Gastroesophageal sphincter (tissue), 4 donors: ENCODE results near the gene CHRNA9. TPM values are rescaled to one million over a fixed set of nuclear protein-coding genes. Genes with fewer than 3 reads are reported as not detected.

Source experiments
- ATAC-seq: fragments of 150-250 bp; one replicate; pipeline ENCODE4 v1.9.1; 2016; ENCODE audit warnings: mild to moderate bottlenecking, moderate library complexity
- H3K27ac ChIP-seq, 4 donors: fragments of 200-600 bp; sonication (generic) in 3 of 4; 1 replicate in 3 of 4; 2 replicates in 1 of 4; pipeline ENCODE4 v1.5.1; 2016 to 2019
- H3K27me3 ChIP-seq: fragments of 200-600 bp; sonication (generic); one replicate; pipeline ENCODE4 v1.5.1; 2019
- H3K36me3 ChIP-seq, 2 donors: fragments of 200-600 bp; sonication (generic); one replicate each; pipeline ENCODE4 v1.5.1; 2019; ENCODE audit warnings: control low read depth in 1 of 2
- H3K4me1 ChIP-seq, 3 donors: fragments of 200-600 bp; sonication (generic); 1 replicate in 2 of 3; 2 replicates in 1 of 3; pipeline ENCODE4 v1.5.1; 2016 to 2019; ENCODE audit warnings: control low read depth in 2 of 3
- H3K4me3 ChIP-seq, 2 donors: fragments of 200-600 bp; sonication (generic); one replicate each; pipeline ENCODE4 v1.5.1; 2019; ENCODE audit warnings: mild to moderate bottlenecking in 1 of 2, moderate library complexity in 1 of 2
- H3K9me3 ChIP-seq, 3 donors: fragments of 200-600 bp; sonication (generic); one replicate each; pipeline ENCODE4 v1.5.1; 2017 to 2019; ENCODE audit warnings: control low read depth in 2 of 3
- EP300 ChIP-seq: sonication (generic); formaldehyde crosslinking; IDR thresholded peaks from one replicate; pipeline ENCODE4 v1.6.1; 2017; ENCODE audit warnings: antibody characterized with exemption, mild to moderate bottlenecking
- POLR2A ChIP-seq, 2 donors: fragments of 450-650 bp; IDR thresholded peaks; one replicate each; pipeline ENCODE4 v1.6.1; 2017; ENCODE audit warnings: antibody characterized with exemption in 2 of 2, mild to moderate bottlenecking in 2 of 2, moderate library complexity in 1 of 2
- POLR2AphosphoS5 ChIP-seq: sonication (generic); formaldehyde crosslinking; IDR thresholded peaks from one replicate; pipeline ENCODE4 v1.6.1; 2017; ENCODE audit warnings: antibody characterized with exemption
- WGBS, 2 donors: methylation state at CpG; one replicate each; pipeline ENCODE4 v1.1.5; 2018; ENCODE audit warnings: low coverage in 1 of 2; 5-methylcytosine and 5-hydroxymethylcytosine counted together
- total RNA-seq, 4 donors: library from RNA; depleted of rRNA; stranded (reverse); fragments of >200 nt; gene quantifications; one replicate each; pipeline ENCODE4 v1.1.0, GENCODE V29; 2016
- TF ChIP-seq, protein P1 (sequence below), 4 experiments: fragments of 200-600 bp in 2 of 4; fragments of 450-650 bp in 2 of 4; sonication (generic) in 1 of 4; IDR thresholded peaks; one replicate each; pipeline ENCODE4 v1.5.1; 2017 to 2019; ENCODE audit warnings: antibody characterized with exemption in 4 of 4, mild to moderate bottlenecking in 2 of 4, moderate library complexity in 2 of 4

CHRNA9 gene
- total RNA-seq, 4 donors from 2014 or later: not detected

- ATAC-seq: no peak
These were observed 2.4 kb downstream of the CHRNA9 start for GRCh38 chr4:40337523-40337922.

GRCh38 chr4:40340030-40340429 lies 4.9 kb downstream of the CHRNA9 start:
- H3K36me3 ChIP-seq: no peaks in the 10 kb centered on the region
- no peak overlapping the region for H3K4me3 ChIP-seq
- H3K4me1 ChIP-seq: no peaks in the 10 kb centered on the region
- H3K9me3 ChIP-seq: no peaks in the 10 kb centered on the region
- no peak overlapping the region for H3K27ac ChIP-seq
- TF ChIP-seq, protein P1, sequence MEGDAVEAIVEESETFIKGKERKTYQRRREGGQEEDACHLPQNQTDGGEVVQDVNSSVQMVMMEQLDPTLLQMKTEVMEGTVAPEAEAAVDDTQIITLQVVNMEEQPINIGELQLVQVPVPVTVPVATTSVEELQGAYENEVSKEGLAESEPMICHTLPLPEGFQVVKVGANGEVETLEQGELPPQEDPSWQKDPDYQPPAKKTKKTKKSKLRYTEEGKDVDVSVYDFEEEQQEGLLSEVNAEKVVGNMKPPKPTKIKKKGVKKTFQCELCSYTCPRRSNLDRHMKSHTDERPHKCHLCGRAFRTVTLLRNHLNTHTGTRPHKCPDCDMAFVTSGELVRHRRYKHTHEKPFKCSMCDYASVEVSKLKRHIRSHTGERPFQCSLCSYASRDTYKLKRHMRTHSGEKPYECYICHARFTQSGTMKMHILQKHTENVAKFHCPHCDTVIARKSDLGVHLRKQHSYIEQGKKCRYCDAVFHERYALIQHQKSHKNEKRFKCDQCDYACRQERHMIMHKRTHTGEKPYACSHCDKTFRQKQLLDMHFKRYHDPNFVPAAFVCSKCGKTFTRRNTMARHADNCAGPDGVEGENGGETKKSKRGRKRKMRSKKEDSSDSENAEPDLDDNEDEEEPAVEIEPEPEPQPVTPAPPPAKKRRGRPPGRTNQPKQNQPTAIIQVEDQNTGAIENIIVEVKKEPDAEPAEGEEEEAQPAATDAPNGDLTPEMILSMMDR (IDR thresholded peaks at IDR 0.05): no peak
- no peak for TF ChIP-seq POLR2A (IDR thresholded peaks at IDR 0.05)
- no peak for TF ChIP-seq POLR2AphosphoS5
- no peak for TF ChIP-seq EP300
- H3K27me3 ChIP-seq: no peaks in the 10 kb centered on the region
- no peak for ATAC-seq

More at GRCh38 chr4:40337523-40337922, 2.4 kb downstream of the CHRNA9 start:
- H3K36me3 ChIP-seq: no peaks in the 10 kb centered on the region
- TF ChIP-seq, protein P1 (IDR thresholded peaks at IDR 0.05): no peak
- TF ChIP-seq POLR2AphosphoS5: no peak
- no peak for TF ChIP-seq EP300
- no peak for TF ChIP-seq POLR2A (IDR thresholded peaks at IDR 0.05)
- no peaks in the 10 kb centered on the region for H3K27me3 ChIP-seq
- H3K27ac ChIP-seq: no peak overlapping the region
- no peaks in the 10 kb centered on the region for H3K4me1 ChIP-seq
- no peak overlapping the region for H3K4me3 ChIP-seq
- H3K9me3 ChIP-seq: no peaks in the 10 kb centered on the region
- WGBS, 2 donors: 72 to 100% methylated on average over 1 to 2 of the region's 2 CpGs

- no peaks in the 10 kb centered on the region for H3K4me1 ChIP-seq
- 56 to 91% methylated on average over 3 of the region's 3 CpGs for WGBS, 2 donors
- TF ChIP-seq EP300 (no peak), POLR2A (IDR thresholded peaks at IDR 0.05) (no peak), POLR2AphosphoS5 (no peak)
- TF ChIP-seq, protein P1 (IDR thresholded peaks at IDR 0.05): no peak
These were observed 12.3 kb downstream of the CHRNA9 start for GRCh38 chr4:40347472-40347871.

DNA sequence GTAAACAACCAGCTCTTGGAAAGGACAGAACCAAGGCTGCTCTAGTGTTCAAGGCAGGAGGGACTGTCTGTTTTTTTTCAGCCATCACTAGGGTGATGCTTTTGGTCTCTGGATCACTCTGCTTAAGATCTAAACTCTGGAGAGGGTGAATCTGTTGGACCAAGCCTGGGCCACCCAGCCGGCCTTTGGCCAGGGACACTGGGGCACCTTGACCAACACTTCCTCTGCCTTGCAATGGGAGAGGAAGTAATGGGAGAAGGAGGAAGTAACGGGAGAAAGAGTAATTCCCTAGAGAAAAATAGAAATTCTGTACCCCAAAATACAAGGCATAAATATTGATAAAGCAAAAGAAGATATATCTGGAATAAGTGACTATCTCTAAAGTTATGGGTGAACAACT lies 12.9 kb downstream of the CHRNA9 start:
- TF ChIP-seq, protein P1 (IDR thresholded peaks at IDR 0.05): no peak
- no peak for TF ChIP-seq POLR2A (IDR thresholded peaks at IDR 0.05)
- no peak for TF ChIP-seq POLR2AphosphoS5
- TF ChIP-seq EP300: no peak
- peaks cover 0 to 5% (median 0%) of the 10 kb centered on the region in 3 donors for H3K9me3 ChIP-seq
- no peak overlapping the region for H3K27ac ChIP-seq
- no peaks in the 10 kb centered on the region for H3K27me3 ChIP-seq
- no peak overlapping the region for H3K4me3 ChIP-seq
- H3K4me1 ChIP-seq: no peaks in the 10 kb centered on the region
- 60 to 81% methylated on average over 2 of the region's 2 CpGs for WGBS, 2 donors
- no peaks in the 10 kb centered on the region for H3K36me3 ChIP-seq
- ATAC-seq: no peak

More at GRCh38 chr4:40347472-40347871, 12.3 kb downstream of the CHRNA9 start:
- Histone ChIP-seq H3K9me3 (peaks cover 0 to 5% (median 0%) of the 10 kb centered on the region in 3 donors), H3K4me3 (no peak overlapping the region), H3K36me3 (no peaks in the 10 kb centered on the region), H3K27me3 (no peaks in the 10 kb centered on the region), H3K27ac (no peak overlapping the region)
- no peak for ATAC-seq

- ATAC-seq: no peak
- Histone ChIP-seq H3K27me3 (no peaks in the 10 kb centered on the region), H3K4me1 (no peaks in the 10 kb centered on the region), H3K4me3 (no peak overlapping the region), H3K36me3 (no peaks in the 10 kb centered on the region), H3K27ac (no peak overlapping the region), H3K9me3 (peaks cover 0 to 5% (median 0%) of the 10 kb centered on the region in 3 donors)
- 70 to 80% methylated on average over 4 to 5 of the region's 5 CpGs for WGBS, 2 donors
- no peak for TF ChIP-seq EP300
- no peak for TF ChIP-seq POLR2AphosphoS5
- TF ChIP-seq, protein P1 (IDR thresholded peaks at IDR 0.05): no peak
- TF ChIP-seq POLR2A (IDR thresholded peaks at IDR 0.05): no peak
These were observed 14.5 kb downstream of the CHRNA9 start for GRCh38 chr4:40349561-40350198.
